HG03457 (cell line): ENCODE results near the gene DNAJC8.
A peak's percentile ranks its signal among the peaks of the same experiment; 100 is the strongest.

Experiments used
- ATAC-seq: cut with Tn5 transposase; IDR thresholded peaks from one replicate; pipeline ENCODE4 v1.9.1; 2021; ENCODE audit warnings: moderate number of reproducible peaks; ENCODE audit not compliant: unreplicated experiment

The DNAJC8 gene

DNA sequence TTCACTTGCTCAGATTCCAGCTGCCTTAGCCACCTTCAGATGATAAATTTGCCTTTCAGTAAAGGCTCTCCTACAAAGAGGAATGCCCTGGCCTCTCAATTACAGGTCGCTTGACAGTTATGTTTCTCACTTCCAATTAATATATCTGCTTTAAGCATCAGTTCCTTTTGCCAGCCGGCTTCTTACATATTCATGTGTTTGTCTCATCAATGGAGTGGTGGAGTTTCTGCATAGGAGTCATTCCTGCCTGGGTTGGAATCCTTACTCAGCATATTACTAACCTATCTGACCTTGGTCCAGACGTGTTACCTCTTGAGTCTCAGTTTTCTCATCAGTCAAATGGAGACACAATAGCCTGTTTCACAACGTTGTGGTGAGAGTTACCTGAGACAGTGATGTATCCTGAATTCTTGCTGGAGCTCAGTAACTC is 17.1 kb upstream of the DNAJC8 start:
- ATAC-seq, result no peak

DNA sequence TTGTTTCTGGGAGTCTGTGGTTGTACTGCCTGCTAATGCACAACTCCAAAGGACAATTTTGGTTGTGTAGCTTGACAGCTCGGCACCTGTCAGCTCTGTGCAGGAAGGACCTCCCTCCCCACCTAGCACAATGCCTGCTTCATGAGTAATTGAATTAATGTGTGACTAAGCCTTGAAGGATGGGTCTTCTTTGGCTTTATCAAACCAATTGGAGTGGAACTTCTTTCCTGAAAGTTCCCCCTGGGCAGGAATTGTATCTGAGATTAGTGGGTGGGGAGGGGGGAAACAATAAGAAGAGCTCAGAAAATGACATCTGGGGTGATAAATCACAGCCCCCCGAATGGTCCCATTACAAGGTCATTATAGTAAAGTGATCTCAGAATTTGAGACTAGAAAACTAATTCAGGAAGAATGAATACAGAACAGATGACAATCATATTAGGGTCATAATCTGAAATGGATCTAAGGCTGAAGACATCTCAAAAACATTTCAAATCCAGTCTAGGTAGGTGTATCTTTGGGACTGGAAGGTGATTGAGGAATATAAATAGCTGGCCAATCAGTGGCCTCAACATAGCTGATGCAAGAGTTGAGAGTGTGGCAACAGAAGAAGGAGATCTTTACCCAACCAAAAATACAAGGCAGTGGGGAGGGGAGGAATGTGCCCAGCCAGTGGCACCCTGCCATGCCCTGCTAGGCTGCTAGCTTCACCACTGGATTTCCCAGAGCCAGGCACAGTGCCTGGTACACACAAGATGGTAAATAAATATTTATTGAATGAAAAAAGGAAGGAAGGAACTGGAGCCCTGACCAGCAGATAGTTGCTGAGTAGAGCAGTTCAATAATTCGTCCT is 16.4 kb upstream of the DNAJC8 start:
- no peak for ATAC-seq

GRCh38 chr1:28248273-28249012 is 15.6 kb upstream of the DNAJC8 start:
- no peak for ATAC-seq

- ATAC-seq, result no peak
These were observed 14.9 kb upstream of the DNAJC8 start for GRCh38 chr1:28247612-28248272.

DNA sequence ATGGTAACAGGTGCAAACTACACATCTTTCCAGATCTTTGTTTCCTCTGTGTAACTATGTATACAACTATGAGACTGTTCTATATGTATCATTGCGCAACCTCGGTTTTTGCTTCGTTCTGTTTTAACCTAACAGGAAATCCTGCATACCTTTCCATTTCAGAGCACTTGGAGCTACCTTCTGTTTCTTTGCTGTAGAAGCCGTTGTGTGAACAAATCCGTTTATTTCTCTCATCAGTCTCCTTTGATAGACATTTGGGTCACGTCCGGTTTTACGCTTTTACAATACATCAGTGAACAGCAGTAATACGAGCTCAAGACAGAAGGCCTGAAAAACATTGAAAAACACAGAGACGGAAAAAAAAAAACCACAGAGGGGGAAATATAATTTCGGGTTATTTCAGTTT is 13.6 kb upstream of the DNAJC8 start:
- ATAC-seq, result no peak

DNA sequence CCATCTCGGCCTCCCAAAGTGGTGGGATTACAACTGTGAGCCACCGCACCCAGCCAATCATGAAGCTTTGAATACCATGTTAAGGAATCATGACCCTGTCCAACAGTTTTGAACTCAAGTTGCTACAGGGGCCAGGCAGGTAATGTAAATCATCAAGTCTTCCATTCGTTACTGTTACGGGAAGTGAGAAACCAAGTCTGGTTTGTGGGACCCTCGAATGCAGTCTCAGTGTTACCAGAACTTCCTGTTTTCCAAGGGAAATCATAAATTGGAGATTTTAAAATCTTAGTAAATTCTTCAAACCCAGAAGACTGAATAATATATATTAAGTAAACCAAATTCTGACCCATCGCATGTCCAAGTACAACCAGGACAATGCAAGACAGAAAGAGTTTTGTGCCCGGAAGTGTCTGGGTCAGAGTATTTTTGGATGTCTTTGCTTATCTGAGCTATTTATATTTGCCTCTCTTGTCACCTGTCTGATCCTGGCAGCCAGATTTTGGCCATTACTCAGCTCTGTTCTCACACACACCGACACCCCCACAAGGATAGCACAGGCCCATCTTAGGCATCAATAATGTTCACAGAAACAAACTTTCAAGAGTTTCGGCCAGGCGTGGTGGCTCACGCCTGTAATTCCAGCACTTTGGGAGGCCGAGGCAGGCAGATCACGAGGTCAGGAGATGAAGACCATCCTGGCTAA is 11.9 kb upstream of the DNAJC8 start:
- ATAC-seq, result no peak

DNA sequence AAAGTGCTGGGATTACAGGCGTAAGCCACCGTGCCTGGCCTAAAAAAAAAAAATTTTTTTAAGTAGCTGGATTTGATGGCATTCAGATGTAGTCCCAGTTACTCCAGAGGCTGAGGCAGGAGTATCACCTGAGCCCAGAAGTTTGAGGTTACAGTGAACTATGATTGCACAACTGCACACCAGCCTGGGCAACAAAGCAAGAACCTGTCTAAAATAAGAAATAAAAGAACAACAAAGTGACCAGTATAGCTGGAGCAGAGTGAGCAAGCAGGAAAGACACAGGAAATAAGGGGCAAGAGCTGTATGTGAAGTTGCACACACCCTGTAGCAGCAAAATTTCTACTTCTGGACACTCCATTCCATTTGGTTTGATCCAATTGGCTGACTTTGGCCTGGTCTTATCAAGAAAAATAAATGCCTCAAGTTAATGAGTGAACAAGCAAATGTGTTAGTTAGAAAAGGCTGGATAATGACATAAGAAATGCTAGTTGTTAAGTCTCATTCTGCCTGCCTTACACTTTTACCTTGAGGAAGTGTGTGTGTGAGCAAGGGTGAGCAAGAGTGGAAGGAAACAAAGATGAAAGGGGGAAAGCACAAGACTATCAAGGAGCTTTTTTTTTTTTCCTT is 11.0 kb upstream of the DNAJC8 start:
- no peak for ATAC-seq

GRCh38 chr1:28241638-28242241 is 8.9 kb upstream of the DNAJC8 start:
- no peak for ATAC-seq

DNA sequence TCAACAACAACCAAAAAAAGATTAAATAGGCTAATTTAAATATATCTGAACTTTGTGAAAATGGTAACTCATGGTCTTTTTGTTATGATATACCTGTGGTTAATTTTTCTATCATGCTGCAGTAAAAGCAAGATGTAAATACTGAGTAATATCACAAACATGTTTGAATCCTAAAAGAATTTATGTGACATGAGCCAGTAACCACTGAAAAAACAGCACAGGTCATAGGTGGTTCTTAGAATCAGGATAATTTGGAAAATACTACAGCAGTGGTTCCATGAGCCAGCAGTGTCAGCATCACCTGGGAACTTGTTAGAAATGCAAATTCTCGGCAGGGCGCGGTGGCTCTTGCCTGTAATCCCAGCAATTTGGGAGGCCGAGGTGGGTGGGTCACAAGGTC is 7.2 kb upstream of the DNAJC8 start:
- no peak for ATAC-seq

DNA sequence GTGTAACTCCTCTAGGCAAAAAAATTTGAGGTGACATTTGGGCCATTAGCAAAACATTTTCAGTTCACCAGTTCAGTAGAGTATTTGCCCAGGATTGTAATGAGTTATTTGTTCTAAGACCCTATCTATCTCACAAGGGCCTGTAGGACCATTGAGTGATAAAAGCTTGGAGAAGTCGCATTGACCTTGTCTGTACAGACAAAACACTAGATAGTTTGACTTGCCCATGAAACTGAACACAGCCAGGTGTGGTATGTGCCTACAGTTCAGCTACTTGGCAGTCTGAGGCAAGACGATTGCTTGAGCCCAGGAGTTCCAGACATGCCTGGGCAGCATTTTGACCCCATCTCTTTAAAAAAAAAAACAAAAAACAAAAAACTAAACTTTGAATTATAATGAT is 6.2 kb upstream of the DNAJC8 start:
- ATAC-seq, result no peak

DNA sequence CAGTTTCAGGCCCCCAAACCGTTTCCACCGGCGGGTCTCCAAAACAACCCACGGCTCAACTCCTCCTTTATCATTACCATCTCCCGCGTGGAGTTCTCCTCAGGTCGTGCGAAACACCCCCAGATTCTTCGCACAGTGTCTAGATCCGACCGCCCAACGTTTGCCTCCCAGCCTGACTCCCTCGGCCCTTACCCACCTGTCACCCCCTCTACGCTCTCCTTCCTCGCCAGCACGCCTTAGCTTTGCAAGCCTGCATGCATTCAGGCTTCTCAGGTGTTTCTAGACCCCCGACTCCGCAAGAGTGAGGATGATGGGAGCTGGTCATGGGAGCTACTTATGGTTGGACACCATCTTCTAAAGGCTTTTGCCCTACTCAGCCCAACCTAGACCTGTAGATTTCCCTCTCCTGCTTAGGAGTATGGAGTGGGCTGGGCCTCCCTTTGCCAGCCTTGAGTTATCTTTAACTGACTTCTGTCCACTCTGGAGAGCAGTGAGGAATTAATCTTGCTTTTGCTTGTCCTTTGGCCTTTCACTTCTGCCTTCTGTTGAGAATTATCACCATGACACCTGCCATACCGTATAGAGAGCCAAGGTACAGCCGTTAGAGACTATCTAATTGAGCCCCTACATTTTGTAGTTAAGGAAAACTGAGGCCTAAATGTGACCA is 4.0 kb upstream of the DNAJC8 start:
- ATAC-seq, result no peak

DNA sequence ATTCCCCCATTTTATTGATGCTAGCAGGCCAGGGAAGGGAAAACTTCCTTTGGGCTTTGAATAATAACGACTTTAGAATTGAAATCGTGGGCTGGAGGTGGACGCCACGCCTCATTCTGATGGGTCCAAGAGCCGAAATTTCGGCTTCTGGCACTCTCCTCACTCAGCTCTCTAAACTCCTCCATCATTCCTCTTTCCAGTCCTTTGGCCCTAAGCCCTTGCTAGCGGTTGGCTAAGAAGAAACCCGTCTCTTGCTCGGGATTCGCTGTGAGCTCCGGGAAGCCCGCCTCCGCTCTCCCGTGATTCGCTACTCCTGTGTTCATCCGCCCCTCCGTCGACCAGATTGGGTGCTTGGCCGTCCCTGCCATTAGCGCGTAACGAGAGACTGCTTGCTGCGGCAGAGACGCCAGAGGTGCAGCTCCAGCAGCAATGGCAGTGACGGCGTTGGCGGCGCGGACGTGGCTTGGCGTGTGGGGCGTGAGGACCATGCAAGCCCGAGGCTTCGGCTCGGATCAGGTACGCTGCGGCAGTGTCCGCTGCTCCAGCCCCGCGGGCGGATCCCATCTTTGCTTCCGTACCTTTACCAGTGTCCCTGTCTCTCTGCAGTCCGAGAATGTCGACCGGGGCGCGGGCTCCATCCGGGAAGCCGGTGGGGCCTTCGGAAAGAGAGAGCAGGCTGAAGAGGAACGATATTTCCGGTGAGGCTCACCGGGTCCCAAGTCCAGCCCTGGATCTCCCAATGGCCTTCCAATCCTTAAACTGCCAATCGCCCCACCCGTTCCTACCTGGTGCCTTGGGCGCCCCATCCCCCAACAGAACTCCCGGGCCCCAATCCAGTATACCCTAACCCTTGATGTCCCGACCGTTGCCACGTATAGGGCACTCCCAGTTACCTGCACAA is 3.2 kb upstream of the DNAJC8 start, which contains the start of gene ATP5IF1:
ATP5IF1 (plus strand) TSS at position 370 of the 901 bp plus-strand sequence; CDS start at position 430, 60 bp downstream.
- ATAC-seq, result peak; percentile 70

DNA sequence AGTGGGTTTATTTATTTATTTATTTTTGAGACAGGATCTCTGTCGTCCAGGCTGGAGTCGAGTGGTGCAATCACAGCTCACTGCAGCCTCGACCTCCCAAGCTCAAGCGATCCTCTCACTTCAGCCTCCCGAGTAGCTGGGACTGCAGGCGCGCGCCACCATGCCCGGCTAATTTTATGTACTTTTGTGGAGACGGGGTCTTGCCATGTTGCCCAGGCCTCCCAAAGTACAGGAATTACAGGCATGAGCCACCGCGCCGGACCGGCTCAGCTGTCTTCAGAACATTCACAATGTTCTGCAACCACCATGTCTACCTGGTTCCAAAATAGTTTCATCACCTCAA is 406 bp upstream of the DNAJC8 start:
- ATAC-seq, result no peak

DNA sequence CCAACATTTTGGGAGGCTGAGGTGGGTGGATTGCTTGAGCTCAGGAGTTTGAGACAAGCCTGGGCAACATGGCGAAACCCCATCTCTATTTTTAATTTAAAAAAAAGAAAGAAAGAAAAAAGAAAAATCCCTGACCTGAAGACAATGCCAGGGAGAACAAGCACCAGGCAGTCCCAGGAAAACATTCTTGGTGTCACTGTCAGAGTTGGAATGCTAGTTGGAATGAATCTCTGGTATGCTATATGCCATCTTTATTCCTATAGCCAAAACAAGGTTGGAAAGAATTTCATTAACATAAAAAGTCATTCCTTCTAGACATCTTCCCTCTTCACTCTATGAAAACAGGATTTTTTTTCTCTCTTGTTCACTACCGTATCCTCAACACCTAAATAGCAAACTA is 2.8 kb downstream of the DNAJC8 start:
- no peak for ATAC-seq

- no peak for ATAC-seq
These were observed 3.7 kb downstream of the DNAJC8 start for GRCh38 chr1:28229089-28229488.

- no peak for ATAC-seq
These were observed 19.5 kb downstream of the DNAJC8 start for GRCh38 chr1:28213315-28213714.

GRCh38 chr1:28209700-28210099 is 23.1 kb downstream of the DNAJC8 start:
- ATAC-seq, result no peak

DNA sequence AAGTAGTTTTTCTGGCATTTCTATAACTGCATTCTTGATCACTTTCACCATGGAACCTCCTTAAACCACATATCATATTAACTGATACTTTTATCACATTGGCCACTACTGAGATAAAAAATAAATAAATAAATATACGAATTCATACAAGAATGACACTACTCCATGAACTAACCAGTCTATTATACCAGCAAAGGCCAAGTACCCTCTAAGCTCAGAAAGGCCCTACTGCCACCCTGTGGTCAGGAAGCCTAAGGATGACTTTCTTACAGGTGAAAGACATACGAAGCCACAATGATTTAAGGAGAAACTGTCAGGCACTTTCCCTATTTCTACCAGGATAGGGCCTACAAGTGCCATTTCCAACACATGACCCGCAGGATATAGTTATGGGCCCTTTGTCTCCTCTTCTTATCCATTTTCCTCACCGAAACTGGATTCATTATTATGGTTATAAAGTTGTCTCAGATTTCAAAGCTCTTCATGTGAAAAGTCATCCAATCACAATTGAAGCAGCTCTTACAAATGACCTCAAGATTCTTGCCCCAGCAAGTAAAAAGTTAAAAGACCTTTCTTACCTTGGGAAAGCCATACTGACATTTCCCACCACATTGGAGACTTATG is 23.9 kb downstream of the DNAJC8 start:
- no peak for ATAC-seq
